GM08714 (cell line): ENCODE results near the gene VAC14.

ENCODE experiments used
- H3K4me3 ChIP-seq: fragments of 200-500 bp; sonication (Bioruptor generic); 2 replicates; pipeline ENCODE4 v1.5.1; 2014; ENCODE audit warnings: mild to moderate bottlenecking, low read length, inconsistent platforms
- ZNF274 ChIP-seq: IDR thresholded peaks from 2 replicates; pipeline ENCODE4 v1.6.1; 2012; ENCODE audit warnings: mild to moderate bottlenecking, low read depth, low read length

VAC14 gene

DNA sequence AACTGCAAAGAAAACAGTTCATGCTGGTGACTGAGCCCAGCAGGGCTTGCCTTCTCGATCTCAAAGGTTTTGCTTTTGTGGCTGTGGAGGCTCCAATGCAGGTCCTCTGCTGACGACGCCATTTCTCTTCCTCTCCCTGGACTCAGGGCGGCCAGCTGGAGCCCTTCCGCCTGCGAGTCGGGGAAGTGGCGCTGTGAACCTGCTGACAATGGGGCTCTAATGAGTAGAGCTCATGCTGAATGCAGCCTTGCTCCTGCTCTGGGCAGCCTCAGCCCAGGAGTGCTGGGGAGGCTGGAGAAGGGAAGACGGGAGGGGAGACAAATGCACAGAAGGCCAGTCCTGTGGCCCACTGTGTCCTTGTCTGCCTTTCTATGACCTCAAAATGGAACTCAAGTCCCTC, 43.8 kb downstream of the VAC14 start:
- H3K4me3 ChIP-seq: no peak overlapping the region
- no peak for TF ChIP-seq ZNF274

DNA sequence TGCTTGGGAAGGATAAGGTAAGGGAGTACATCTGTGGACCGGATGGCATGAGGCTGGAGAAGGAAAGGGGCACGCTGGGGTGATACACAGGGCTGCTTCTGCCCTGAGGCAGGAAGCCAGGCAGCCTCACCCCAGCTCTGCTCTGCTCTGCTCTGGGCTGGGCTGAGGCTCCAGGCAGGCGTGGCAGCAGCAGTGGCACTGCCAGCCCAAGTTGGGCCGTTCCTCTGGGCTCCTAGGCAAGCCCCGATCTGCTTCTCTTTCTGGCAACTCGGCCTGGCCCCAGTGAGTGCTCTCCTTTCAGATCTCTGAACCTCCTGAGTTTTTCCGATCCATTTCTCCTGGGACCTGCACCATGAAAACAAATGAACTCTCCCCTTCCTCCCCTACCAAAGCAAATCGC, 44.9 kb downstream of the VAC14 start:
- H3K4me3 ChIP-seq: no peak overlapping the region
- TF ChIP-seq ZNF274: no peak

DNA sequence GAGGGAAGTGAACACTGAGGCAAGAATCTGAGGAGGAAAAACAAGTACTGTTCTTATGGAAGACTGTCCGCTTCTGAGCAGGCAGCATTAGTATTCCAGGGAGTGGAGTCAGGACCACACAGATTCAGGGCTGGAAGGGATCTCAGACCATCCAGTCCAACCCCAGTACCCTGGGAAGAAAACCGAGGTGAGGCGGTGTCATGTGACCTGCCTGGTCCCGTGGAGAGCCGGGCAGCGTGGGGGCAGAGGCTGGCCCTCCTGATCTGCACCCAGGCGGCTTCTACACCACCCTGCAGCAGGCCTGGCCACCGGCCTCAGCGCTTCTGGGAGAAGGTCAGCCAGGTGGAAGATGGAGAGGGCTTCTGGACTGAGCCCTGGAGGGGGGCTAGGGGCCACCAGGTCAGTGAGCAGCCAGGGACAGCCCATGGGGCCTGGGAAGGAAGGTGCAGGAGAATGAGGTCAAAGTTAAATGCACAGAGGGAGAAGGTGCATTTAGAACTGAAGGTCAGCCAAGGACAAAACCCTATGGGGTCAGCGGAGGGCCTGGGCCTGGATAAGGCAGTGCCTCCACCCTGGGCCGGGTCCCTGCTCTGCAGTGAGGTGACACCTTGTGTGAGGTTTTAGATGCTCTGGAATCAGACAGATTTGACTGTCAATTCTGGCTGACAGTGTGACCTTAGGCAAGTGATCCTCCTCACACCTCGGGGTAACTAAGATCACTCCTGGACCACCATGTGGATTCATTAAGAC, 45.9 kb downstream of the VAC14 start:
- no peak overlapping the region for H3K4me3 ChIP-seq
- TF ChIP-seq ZNF274: no peak

DNA sequence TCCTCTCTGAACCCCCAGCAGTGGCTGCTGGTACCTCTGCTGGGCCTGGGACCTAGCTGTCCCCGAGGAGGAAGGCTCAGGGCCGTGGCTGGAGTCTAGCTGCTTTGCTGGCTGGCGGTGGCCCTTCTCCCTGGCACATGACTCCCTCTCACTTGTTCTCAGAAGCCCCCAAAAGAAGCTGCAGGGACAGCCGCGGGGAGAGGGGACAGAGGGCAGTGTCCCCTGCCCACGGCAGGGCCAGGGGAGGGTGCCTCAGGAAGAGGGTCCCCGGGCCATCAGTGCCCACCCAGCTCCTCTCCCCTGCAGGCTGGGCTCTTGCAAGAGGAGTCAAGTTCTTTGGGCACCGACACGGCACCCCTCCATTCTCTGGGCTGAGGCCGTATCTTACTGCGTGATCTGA, 46.6 kb downstream of the VAC14 start:
- H3K4me3 ChIP-seq: no peak overlapping the region
- TF ChIP-seq ZNF274: no peak

DNA sequence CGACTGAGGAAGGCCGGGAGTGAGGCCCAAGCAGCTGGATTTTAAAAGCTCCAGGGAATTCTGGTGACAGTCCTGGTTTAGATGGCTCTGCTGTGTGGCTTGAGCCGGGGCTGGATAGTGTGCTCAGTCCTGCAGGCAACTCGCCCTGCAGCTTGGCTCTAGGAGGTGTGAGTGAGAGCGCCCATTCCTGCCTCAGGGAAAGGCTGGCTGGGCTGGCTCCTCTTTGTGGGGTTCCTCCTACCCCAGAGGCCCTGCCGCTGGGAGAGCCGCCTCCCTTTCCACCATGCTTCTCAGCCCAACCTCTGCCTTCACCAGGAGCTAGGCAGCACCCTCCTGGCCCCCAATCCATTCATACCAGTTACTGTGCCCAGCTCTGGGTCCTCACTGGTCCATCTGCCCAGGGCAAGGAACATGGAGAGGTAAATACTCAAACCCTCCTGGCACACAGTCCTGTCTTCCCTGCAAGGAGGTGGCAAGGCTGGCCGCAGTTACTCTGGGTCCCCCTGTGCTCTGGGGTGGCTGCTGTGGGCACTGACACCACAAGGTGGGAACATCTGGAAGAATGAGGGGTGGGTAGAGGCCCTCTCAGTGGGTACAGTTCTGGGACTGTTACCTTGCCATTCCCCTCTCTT, 47.1 kb downstream of the VAC14 start:
- no peak for TF ChIP-seq ZNF274
- H3K4me3 ChIP-seq: no peak overlapping the region

DNA sequence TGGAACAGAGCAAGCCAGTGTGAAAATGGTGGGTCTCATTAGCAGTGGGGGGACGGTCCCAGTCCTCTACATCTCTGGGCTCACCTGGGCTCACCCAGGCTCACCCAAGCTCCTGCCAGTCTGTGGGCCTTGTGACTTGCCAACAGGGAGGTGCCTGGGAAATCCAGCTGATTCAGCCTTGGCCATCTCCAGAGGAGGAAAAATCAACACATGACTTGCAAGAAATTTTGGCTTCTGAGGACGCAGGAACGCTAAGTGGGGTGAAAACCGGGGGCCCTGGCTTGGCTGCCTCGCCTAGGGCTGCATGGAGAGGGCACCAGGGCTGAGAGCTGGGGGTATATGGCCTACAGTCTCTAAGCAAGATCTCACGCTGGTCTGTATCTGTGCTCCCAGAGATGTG, 47.7 kb downstream of the VAC14 start:
- no peak for TF ChIP-seq ZNF274
- no peak overlapping the region for H3K4me3 ChIP-seq

DNA sequence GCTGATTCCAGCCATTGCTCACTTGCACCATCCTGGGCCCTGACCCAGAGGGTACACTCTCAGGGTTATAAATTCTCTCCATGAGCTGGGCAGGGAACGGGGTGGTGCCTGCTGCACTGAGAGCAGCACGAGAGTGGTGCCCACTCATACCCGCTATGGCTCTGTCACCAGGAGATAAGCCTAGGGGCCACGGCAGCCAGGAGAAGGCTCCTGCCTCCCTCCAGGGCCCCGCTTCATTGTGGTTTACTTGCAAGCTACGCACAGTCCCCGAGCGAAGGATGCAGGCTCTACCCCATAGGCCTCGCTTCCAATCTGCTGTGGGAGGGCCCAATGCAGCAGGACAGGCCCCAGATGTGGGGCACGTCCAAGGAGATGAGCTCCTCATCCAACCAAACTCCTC, 48.5 kb downstream of the VAC14 start:
- TF ChIP-seq ZNF274: no peak
- no peak overlapping the region for H3K4me3 ChIP-seq

DNA sequence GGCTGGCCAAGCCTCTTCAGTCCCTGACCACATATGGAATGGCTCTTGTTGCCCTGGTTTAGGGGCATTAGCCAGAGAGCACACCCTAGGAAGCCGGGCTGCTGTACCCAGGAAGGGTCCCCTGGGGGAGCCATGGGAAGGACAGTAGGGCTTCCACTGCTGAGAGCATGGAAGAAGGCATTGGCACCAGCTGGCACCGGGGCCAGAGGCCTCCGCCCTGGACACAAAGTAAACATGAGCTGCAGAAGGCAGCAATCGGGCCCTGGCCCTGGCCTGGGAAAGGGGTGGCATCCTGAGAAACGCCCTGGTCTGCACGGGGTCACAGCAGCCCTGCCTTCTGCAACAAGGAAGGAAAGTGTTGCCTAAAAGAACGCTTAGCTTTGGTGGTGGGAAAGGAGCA, 49.4 kb downstream of the VAC14 start:
- no peak overlapping the region for H3K4me3 ChIP-seq
- no peak for TF ChIP-seq ZNF274

DNA sequence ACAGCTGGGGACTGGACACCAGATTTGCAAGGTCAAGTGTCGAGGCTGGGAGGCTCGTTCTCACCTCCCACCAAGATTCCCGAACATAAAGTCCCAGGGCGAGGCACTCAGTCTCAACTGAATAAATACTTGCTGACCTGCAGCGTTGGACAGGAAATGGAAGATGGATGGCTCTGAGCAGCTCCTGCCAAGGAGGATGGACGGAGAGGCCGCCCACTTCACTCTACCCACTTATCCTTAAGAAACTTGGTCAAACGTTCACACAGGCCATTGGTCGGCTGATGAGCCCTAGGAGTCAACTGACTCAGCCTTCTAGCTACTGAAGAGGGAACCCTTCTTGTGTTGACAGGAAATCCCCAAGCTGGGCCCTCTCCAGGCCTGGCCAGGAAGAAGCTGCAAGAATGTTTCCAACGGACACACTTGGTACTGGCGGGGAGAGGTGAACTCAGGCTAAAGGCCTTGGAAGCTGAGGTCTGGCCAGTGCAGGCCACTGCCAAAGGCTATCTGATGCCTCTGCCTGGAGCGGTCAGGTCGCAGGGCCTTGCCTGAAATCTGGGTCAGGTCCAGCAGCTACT, 50.0 kb downstream of the VAC14 start:
- no peak for TF ChIP-seq ZNF274
- no peak overlapping the region for H3K4me3 ChIP-seq

DNA sequence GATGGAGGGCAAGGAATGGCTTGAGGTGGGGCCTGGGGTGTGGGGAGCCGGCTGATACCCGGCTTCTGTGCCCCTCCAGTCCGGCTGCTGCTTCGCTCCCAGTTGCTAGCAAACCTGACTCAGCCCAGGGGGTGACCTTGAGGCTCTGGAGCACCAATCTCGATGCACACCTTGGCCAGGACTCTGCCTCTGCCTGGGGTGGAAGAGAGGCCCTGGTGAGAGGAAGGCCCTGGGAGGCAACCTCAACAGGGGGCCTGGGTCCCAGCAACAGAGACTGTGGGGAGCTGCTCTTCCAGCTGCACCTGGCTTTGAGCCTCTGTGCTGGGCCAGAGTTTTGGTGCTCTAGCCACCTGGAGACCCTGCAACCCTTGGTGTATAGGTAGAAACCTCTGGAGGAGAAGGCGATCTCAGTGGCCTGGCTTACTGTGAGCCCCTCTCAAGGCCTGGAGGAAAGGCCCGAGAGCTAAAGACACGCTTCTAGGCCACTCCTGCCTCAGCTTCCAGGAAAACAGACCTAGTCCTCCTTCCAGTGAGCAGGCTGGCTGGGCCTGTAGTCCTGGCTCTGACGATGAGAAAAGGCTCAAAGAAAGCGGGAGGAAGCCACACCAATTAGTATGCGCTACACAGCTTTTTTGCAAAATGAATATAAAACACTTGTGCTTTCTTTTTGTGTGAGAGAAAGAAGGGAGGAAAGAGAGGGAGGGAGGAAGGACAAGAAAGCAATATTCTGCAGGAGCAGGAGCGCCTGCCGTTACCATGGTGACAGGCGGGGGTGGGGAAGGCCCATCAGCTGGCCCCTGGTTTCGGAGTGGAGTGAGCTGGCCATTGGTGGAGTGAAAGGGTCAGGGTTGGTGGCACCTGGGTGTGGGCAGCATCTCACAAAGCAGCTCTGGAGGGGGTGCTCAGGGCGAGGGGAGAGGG, 51.0 kb downstream of the VAC14 start:
- TF ChIP-seq ZNF274: no peak
- no peak overlapping the region for H3K4me3 ChIP-seq

DNA sequence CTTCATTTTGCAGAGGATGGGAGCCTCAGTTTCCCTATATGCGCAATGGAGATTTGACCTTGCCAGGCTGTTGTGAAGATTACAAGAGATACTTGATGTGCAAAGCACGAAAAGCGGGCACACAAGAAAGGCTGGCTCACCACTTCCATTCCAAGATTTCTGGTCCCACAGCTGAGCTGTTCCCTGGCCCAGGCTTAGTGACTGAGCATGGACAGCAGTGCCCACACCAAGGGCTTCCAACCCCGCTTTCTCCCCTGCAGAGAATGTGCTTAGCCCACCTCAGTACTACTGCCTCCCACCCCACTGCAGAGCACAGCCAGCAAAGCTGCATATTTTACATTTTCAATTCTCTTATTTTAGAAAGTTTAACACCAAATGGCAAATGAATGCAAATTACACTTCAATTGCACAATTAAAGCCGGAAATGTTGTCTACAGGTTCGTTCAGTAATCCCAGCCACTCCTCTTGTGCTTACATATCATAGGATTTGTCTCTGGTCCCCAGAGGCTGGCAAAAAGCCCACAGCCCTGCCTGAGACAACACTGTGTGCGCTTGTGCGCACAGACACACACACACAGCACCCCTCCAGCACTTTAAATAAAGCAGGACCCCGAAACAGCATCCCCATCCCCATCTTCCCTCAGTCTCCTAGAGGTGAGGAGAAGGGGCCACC, 51.8 kb downstream of the VAC14 start:
- no peak for TF ChIP-seq ZNF274
- H3K4me3 ChIP-seq: no peak overlapping the region

DNA sequence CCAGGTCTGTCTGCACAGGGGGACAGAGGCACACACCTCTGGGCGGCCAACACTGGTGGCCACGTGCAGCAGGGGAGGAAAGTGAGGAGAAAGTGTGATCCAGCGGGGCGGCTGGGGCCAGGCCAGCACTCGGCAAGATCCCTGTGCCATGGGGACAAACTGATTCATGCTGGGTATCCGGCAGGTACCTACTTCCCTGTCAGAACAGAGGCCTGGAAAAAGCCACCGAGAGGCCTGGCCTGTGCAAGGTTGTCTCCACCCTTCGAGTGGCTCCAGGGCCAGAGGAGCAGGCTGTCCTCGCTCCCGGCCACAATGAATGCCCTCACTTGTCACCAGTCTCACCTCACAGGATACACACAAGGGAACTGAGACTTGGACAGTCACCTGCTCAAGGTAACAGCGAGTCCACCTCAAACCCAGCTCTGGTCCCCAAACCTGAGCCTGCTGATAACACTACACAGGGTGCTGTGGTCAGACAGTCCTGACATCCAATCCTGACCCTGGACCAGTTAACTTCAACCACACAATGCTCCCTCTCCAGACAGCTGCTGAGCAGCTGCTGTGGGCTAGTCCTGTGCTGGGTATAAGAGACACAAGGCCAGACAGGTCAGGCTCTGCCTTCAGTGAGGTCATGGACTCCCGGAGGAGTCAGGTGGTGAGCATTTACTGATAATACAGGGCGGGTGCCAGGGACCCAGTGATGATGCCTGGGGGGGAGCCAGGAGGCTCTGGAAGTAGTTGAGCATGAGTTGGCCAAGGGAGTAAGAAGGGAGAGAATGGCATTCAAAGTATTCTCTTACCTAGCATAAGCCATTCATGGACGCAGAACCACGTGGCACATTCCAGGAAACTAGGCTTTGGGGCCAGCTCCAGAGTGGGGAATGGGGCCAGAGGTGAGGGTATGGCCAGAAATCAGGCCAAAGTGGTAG, 53.0 kb downstream of the VAC14 start:
- no peak overlapping the region for H3K4me3 ChIP-seq
- TF ChIP-seq ZNF274: no peak
